Activated CD4-positive, alpha-beta memory T cell treated with anti-CD3 and anti-CD28 coated beads, Interleukin-2, amount 10 ng/mL, durations not matched to agents 7 days and 5 days (primary cell): ENCODE results near the gene NUDT14. TPM values are rescaled to one million over a fixed set of nuclear protein-coding genes. Genes with fewer than 3 reads are reported as not detected.

Source experiments
- CTCF ChIA-PET: fragments of 350-600 bp; sonication (Branson Sonifier 250); formaldehyde crosslinking; loops from one replicate; lab custom pipeline; 2021; ENCODE audit warnings: antibody characterized with exemption, inconsistent platforms; lab: Charles Lee
- POLR2A ChIA-PET: fragments of 350-600 bp; sonication (Branson Sonifier 250); formaldehyde crosslinking; loops from one replicate; lab custom pipeline; 2021; ENCODE audit warnings: antibody characterized with exemption; lab: Charles Lee
- DNase-seq: peaks from one replicate; pipeline ENCODE4 v3.0.0-alpha.2; 2020
- H3K27ac Mint-ChIP-seq: one replicate; pipeline ENCODE4 v1.8.0; 2021; ENCODE audit warnings: mild to moderate bottlenecking, mixed read lengths
- H3K27me3 Mint-ChIP-seq: one replicate; pipeline ENCODE4 v1.8.0; 2021; ENCODE audit warnings: mixed read lengths
- H3K36me3 Mint-ChIP-seq: one replicate; pipeline ENCODE4 v1.8.0; 2021; ENCODE audit warnings: low read depth, mixed read lengths
- H3K4me1 Mint-ChIP-seq: one replicate; pipeline ENCODE4 v1.8.0; 2021; ENCODE audit warnings: mixed read lengths
- H3K4me3 Mint-ChIP-seq: one replicate; pipeline ENCODE4 v1.8.0; 2021; ENCODE audit warnings: mild to moderate bottlenecking, mixed read lengths
- H3K9me3 Mint-ChIP-seq: one replicate; pipeline ENCODE4 v1.8.0; 2021; ENCODE audit warnings: mixed read lengths
- total RNA-seq, 2 experiments: library from RNA; stranded (reverse); gene quantifications; one replicate each; pipeline ENCODE4 v1.2.3, GENCODE V29; 2021

The NUDT14 gene
- 10 to 100 TPM; 23.8 to 24.9 TPM for total RNA-seq

GRCh38 chr14:105180592-105181548, at the start of gene NUDT14:
NUDT14 (minus strand) TSS chr14:105181312; CDS start chr14:105181209, 103 bp downstream.
- no peak within 1 kb of the TSS for H3K27ac Mint-ChIP-seq
- peak within 1 kb of the TSS; percentile 75 for H3K4me3 Mint-ChIP-seq
- peaks cover 5% of the 10 kb centered on the region for H3K27me3 Mint-ChIP-seq
- H3K9me3 Mint-ChIP-seq: no peaks in the 10 kb centered on the region
- ChIA-PET CTCF (interaction anchor here (1.7 kb wide), 1 partner anchor 94 kb away, joined by 4 read pairs; no protein-coding TSS in a partner anchor), POLR2A (interaction anchor here (1.4 to 2.0 kb wide), 4 partner anchors 11 to 160 kb away, joined by 3 to 8 read pairs (median 5); partner anchors contain the start of genes BRF1, CDCA4 and GPR132)
- peak; percentile 89 for DNase-seq
- peaks cover 16% of the 10 kb centered on the region for H3K4me1 Mint-ChIP-seq
- H3K36me3 Mint-ChIP-seq: no peaks in the 10 kb centered on the region

GRCh38 chr14:105229099-105229655, 48.1 kb upstream of the NUDT14 start:
- POLR2A ChIA-PET: no interaction called here
- CTCF ChIA-PET: no interaction called here
- Mint-ChIP-seq H3K9me3 (no peaks in the 10 kb centered on the region), H3K27ac (no peak overlapping the region), H3K27me3 (no peaks in the 10 kb centered on the region), H3K4me3 (no peak overlapping the region), H3K4me1 (no peaks in the 10 kb centered on the region), H3K36me3 (peaks cover 9% of the 10 kb centered on the region)
- DNase-seq: no peak

DNA sequence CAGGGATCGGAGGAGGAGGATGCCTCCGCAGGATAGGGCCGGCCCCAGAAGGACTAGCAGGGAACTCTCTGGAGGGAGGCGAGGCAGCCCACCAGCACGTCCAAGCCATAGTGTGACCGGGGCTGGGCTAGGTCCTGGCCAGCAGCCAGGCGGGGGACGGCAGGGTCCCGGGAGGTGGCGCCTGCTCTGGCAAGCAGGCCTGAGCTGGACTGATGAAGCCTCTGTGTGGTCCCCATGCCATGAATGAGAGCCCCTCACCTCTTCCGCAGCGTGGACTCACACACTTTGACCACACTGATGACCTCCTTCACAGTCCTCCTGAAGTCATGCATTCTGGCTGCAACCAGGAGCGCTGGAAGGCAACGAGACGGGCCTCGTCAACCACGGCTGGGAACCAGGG, 47.5 kb upstream of the NUDT14 start:
- CTCF ChIA-PET: no interaction called here
- no peak overlapping the region for H3K27ac Mint-ChIP-seq
- H3K36me3 Mint-ChIP-seq: peaks cover 9% of the 10 kb centered on the region
- H3K4me3 Mint-ChIP-seq: no peak overlapping the region
- POLR2A ChIA-PET: no interaction called here
- H3K9me3 Mint-ChIP-seq: no peaks in the 10 kb centered on the region
- no peaks in the 10 kb centered on the region for H3K27me3 Mint-ChIP-seq
- no peak for DNase-seq
- no peaks in the 10 kb centered on the region for H3K4me1 Mint-ChIP-seq

DNA sequence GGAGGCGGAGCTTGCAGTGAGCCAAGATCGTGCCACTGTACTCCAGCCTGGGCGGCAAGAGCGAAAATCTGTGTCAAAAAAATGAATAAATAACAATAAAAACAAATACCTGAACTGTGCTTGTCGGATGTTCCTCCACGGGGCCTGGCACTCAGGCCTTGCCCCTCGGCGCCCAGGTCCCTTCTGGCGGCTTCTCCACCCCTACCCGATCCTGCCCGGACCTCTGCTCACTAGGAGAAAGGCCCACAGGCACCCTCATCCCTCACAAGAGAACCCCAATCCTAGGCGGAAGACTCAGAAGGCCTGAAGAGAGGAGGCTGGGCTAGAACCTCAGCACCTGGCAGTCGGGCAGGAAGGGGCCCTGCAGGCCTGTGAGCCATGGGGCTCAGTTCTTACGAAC, 46.2 kb upstream of the NUDT14 start:
- Mint-ChIP-seq H3K36me3 (peaks cover 15% of the 10 kb centered on the region), H3K27ac (no peak overlapping the region), H3K27me3 (no peaks in the 10 kb centered on the region), H3K9me3 (no peaks in the 10 kb centered on the region), H3K4me1 (no peaks in the 10 kb centered on the region), H3K4me3 (no peak overlapping the region)
- no peak for DNase-seq
- ChIA-PET CTCF (no interaction called here), POLR2A (no interaction called here)

- Mint-ChIP-seq H3K9me3 (no peaks in the 10 kb centered on the region), H3K36me3 (peaks cover 21% of the 10 kb centered on the region), H3K27me3 (no peaks in the 10 kb centered on the region), H3K4me1 (no peaks in the 10 kb centered on the region), H3K4me3 (no peak overlapping the region), H3K27ac (no peak overlapping the region)
- ChIA-PET CTCF (no interaction called here), POLR2A (no interaction called here)
- DNase-seq: no peak
Observed at GRCh38 chr14:105226198-105226597, 45.1 kb upstream of the NUDT14 start.

- ChIA-PET POLR2A (no interaction called here), CTCF (no interaction called here)
- Mint-ChIP-seq H3K27me3 (no peaks in the 10 kb centered on the region), H3K36me3 (peaks cover 21% of the 10 kb centered on the region), H3K9me3 (no peaks in the 10 kb centered on the region), H3K27ac (no peak overlapping the region), H3K4me1 (no peaks in the 10 kb centered on the region), H3K4me3 (no peak overlapping the region)
- no peak for DNase-seq
Observed at GRCh38 chr14:105224845-105225570, 43.9 kb upstream of the NUDT14 start.

DNA sequence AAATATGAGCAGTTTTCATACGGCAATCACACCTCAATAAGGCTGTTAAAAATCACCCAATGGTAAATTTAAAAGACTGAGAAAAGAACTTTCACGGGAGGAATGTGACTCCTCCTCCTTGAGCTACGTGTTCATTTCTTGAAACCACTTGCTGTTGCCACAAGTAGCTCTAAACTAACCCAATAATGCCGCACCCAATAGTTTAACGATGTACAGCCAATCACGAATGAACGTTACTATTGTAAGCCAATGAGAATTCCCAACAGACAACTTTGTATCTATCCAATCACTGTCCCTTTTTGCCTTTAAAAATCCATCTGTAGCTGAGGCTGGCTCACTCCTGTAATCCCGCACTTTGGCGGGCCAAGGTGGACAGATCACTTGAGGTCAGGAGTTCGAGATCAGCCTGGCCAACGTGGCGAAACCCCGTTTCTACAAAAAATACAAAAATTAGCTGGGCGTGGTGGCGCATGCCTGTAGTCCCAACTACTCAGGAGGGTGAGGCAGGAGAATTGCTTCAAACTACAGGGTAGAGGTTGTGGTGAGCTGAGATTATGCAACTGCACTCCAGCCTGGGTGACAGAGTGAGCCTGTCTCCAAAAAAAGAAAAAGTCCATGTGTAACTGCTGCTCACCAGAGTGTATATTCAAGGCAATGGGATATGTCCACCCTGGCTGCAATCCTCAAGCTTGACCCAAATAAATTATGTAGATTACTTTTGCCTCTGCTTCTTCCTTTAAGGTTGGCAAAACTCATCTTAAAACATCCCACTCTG, 42.8 kb upstream of the NUDT14 start:
- Mint-ChIP-seq H3K27ac (no peak overlapping the region), H3K27me3 (no peaks in the 10 kb centered on the region), H3K36me3 (peaks cover 28% of the 10 kb centered on the region), H3K4me3 (no peak overlapping the region), H3K4me1 (no peaks in the 10 kb centered on the region), H3K9me3 (no peaks in the 10 kb centered on the region)
- CTCF ChIA-PET: interaction anchor here (0.5 to 1.4 kb wide), 2 partner anchors 22 to 142 kb away, joined by 3 read pairs; no protein-coding TSS in a partner anchor
- DNase-seq: no peak
- POLR2A ChIA-PET: no interaction called here

- H3K4me3 Mint-ChIP-seq: no peak overlapping the region
- H3K27ac Mint-ChIP-seq: no peak overlapping the region
- POLR2A ChIA-PET: no interaction called here
- H3K9me3 Mint-ChIP-seq: no peaks in the 10 kb centered on the region
- H3K27me3 Mint-ChIP-seq: no peaks in the 10 kb centered on the region
- no peaks in the 10 kb centered on the region for H3K4me1 Mint-ChIP-seq
- H3K36me3 Mint-ChIP-seq: peaks cover 29% of the 10 kb centered on the region
- DNase-seq: no peak
- CTCF ChIA-PET: interaction anchor here (1.4 kb wide), 1 partner anchor 21 kb away, joined by 3 read pairs; no protein-coding TSS in a partner anchor
Observed at GRCh38 chr14:105223260-105223659, 42.1 kb upstream of the NUDT14 start.

DNA sequence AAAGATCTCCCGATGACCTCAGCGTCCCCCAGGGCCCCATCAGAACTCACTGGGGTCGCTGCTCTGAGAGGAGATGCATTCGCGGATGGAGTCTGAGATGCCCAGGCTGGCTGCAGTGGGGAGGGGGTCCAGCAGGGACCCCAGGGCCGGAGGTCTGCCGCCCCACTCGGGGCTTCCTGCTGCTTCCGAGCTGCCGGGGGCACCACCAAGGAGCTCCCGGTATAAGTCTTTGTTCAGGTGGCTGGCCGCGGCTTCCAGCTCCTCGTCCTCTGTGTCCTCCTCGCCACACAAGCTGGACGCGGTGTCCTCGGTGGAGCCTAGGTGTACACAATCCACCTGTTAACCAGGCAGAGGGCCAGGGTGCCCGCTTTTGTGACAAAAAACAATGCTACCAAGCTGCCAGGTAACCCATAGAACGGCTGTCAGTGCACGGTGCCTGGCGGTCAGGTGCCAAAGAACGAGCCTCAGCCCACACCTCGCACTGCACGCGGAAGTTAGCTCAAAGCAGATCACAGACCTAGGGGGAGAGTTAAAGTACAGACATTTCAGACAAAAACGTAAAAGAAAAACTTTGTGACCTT, 40.6 kb upstream of the NUDT14 start:
- no peak overlapping the region for H3K4me3 Mint-ChIP-seq
- peaks cover 26% of the 10 kb centered on the region for H3K36me3 Mint-ChIP-seq
- H3K9me3 Mint-ChIP-seq: no peaks in the 10 kb centered on the region
- no peaks in the 10 kb centered on the region for H3K27me3 Mint-ChIP-seq
- CTCF ChIA-PET: no interaction called here
- DNase-seq: no peak
- H3K4me1 Mint-ChIP-seq: no peaks in the 10 kb centered on the region
- POLR2A ChIA-PET: no interaction called here
- H3K27ac Mint-ChIP-seq: no peak overlapping the region

- ChIA-PET CTCF (no interaction called here), POLR2A (no interaction called here)
- Mint-ChIP-seq H3K9me3 (no peaks in the 10 kb centered on the region), H3K27ac (no peak overlapping the region), H3K4me3 (no peak overlapping the region), H3K27me3 (no peaks in the 10 kb centered on the region), H3K36me3 (peaks cover 25% of the 10 kb centered on the region), H3K4me1 (no peaks in the 10 kb centered on the region)
- DNase-seq: no peak
Observed at GRCh38 chr14:105220699-105221597, 39.8 kb upstream of the NUDT14 start.

- Mint-ChIP-seq H3K36me3 (peaks cover 31% of the 10 kb centered on the region), H3K9me3 (peaks cover 5% of the 10 kb centered on the region), H3K4me3 (no peak overlapping the region), H3K27me3 (no peaks in the 10 kb centered on the region), H3K27ac (no peak overlapping the region), H3K4me1 (no peaks in the 10 kb centered on the region)
- POLR2A ChIA-PET: no interaction called here
- no peak for DNase-seq
- CTCF ChIA-PET: no interaction called here
Observed at GRCh38 chr14:105219753-105220152, 38.6 kb upstream of the NUDT14 start.
